Fibroblast of pulmonary artery (primary cell): ENCODE results near the gene DNTTIP2.
A peak's percentile ranks its signal among the peaks of the same experiment; 100 is the strongest.

Experiments used
- DNase-seq: peaks from one replicate; pipeline ENCODE4 v3.0.0-alpha.2; 2010; ENCODE audit warnings: low read depth
- H3K4me3 ChIP-seq: replicated peaks from 2 replicates; pipeline ENCODE4 v1.5.1; 2011; ENCODE audit warnings: low read depth, mild to moderate bottlenecking, control low read depth, low read length, moderate library complexity
- TF ChIP-seq, protein P1 (sequence below): IDR thresholded peaks from 2 replicates; pipeline ENCODE4 v1.5.1; 2011; ENCODE audit warnings: mild to moderate bottlenecking, control low read depth, low read length, inconsistent platforms; ENCODE audit errors: missing control alignments

The DNTTIP2 gene

DNA sequence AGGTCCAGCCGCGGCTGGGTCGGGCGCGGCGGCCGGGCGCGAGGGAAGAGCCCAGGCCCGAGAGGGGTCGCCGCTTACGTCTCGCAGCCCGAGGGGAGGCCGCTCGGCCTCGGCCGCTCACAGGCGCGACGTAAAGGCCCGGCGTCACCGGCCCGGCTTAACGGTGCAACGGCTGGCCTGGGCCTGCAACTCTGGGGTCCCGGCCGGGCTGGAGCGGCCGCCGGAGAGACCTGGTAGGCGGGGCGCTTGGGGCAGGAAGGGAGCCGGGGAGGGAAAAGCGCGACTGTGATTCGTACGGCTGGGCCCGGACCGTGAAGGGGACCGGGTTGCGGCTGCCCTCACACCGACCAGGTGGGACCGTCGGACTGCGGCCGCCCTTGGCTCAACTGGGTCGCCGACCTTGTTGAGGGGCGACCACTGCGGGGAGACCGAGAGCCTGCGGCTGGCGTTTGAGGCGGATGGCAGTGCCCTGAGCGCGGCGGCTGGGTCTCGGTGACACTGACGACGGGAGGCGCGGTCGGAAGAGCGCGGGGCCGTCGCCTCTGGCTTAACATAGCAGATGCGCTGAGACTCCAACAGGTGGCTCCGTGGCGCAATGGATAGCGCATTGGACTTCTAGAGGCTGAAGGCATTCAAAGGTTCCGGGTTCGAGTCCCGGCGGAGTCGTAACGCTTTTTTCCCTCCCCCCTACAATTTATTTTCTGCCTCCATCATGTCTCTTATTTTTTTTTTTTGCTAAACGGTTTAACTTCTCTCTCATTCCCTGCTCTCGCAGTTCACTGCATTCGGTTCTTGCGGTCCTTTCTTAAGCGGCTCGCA, 31.8 kb downstream of the DNTTIP2 start:
- DNase-seq, result peak; percentile 90
- TF ChIP-seq, protein P1, sequence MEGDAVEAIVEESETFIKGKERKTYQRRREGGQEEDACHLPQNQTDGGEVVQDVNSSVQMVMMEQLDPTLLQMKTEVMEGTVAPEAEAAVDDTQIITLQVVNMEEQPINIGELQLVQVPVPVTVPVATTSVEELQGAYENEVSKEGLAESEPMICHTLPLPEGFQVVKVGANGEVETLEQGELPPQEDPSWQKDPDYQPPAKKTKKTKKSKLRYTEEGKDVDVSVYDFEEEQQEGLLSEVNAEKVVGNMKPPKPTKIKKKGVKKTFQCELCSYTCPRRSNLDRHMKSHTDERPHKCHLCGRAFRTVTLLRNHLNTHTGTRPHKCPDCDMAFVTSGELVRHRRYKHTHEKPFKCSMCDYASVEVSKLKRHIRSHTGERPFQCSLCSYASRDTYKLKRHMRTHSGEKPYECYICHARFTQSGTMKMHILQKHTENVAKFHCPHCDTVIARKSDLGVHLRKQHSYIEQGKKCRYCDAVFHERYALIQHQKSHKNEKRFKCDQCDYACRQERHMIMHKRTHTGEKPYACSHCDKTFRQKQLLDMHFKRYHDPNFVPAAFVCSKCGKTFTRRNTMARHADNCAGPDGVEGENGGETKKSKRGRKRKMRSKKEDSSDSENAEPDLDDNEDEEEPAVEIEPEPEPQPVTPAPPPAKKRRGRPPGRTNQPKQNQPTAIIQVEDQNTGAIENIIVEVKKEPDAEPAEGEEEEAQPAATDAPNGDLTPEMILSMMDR, result no peak
- H3K4me3 ChIP-seq, result peak overlapping the region; percentile 69

DNA sequence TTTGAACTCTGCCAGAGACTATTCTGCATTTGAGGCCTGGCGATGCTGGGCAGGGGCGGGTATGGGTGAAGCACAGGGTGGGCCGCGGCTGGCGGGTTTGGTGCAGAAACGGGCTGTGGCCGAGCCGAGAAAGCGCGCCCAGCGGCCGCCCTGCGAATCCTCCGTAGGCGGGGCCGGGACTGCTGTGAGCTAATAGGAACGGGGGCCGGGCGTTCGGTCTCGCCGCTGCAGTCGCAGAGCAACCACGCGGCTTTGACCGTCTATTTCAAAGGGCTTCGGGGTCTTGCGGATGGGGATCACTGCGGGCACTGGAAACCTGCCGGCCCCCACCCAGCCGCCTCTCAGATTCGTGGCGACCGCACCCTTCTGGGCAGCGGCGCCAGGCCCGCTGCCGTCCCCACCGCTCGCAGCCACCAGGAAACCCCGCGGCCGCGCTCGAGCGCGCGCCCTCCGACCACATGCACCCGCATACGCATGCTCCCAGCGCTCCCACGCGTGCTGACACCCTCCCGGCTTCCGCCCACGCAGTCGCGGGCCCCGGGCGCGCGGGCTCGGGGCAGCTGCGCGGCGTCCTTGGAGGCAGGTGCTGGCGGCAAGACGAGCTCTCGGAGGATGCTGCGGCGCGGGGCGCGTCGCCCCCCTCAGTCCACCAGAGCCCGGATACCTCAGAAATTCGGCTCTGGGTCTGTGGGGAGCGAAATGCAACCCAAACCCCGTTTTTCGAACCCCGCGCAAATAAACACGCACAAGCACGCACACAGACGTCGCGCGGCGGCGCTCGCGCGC, 32.6 kb downstream of the DNTTIP2 start:
- H3K4me3 ChIP-seq, result peak overlapping the region; percentile 69
- DNase-seq, result peak; percentile 82
- TF ChIP-seq, protein P1, result peak; percentile 30

DNA sequence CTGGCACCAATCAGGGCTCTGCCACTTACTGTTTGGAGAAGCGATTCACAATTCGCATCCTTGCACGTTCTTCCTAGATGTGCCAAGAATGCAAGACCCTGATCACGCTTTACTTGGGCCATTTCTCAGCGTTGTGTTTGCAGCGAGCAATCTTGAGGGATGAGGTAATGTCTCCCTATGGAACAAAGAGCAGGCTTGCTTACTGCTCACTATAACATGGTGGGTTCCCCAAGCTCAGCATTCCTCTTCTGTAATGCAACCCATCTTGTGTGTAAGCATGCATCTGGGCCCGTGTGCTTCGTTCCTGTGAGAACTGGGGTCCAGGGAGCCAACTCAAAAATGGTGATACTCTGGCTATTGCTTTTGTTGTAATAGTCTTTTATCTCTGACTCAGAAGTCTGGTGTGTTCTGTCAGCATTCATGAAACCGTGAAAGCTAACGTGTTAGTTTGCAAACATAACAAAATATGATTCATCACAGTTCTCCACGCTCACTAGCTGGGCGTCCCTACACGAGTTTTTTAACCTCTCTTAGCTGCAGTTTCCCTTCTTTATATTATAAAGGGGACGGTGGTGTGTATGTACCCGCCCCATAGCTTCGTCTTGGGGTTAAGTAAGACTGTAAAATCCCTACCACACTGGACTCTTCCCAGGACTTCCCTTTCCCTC, 33.3 kb downstream of the DNTTIP2 start:
- DNase-seq, result peak; percentile 93
- peak overlapping the region; percentile 69 for H3K4me3 ChIP-seq
- TF ChIP-seq, protein P1, result no peak

DNA sequence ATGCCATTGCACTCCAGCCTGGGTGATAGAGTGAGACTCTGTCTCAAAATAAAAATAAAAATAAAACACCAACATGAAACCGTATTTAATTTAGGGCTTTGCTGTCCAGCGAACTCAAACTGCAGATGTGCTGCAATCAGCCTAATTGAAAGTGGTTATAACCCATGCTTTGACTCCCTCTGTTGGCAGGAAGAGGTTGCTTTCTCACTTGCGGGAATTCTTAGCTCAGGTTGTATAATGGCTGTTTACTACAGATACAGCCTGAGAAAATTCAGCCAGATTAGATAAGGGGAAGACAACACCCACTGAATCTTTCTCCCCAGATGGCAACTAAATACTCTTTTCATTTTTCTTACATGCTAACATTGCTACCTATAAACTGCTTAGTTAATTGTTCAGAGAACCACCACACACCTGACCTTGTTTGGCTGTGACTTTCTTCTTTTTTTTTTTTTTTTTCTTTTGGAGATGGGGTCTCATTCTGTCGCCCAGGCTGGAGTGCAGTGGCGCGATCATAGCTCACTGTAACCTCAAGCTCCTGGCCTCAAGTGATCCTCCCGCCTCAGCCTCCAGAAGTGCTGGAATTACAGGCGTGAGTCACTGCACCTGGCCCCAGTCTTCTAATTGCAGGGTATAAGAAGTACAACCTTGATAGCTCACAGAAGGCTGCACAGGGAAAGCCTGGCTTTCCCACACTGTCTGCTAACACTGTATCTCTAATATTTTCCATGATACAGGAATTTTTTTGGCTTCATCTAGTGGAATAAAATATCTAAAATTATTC, 34.6 kb downstream of the DNTTIP2 start:
- TF ChIP-seq, protein P1, result peak; percentile 93
- H3K4me3 ChIP-seq, result no peak overlapping the region
- peak; percentile 90 for DNase-seq

- TF ChIP-seq, protein P1, result no peak
- peak; percentile 26 for DNase-seq
- no peak overlapping the region for H3K4me3 ChIP-seq
Measured at GRCh38 chr1:93842750-93843500, 36.1 kb downstream of the DNTTIP2 start.

DNA sequence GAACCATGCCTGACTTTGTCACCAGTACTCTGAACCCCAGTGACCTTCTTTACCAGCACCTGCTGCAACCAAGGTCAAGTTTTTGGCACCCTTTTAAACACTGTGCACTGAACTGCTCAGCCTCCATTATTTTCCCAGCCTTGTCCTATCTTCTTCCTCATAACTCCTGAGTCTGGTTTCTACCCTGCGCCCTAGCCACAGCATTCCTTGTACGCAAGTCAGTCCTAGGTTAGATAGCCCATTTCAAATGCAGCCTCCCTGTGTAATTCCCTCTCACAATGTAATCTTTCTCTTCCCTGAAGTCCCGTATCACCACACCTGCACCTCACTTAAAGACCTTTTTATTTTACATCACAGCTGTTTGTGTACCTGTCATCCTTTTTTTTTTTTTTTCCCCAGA, 37.2 kb downstream of the DNTTIP2 start:
- no peak overlapping the region for H3K4me3 ChIP-seq
- TF ChIP-seq, protein P1, result no peak
- DNase-seq, result no peak
